Panc1 (cell line): Measurements from ENCODE around the gene TTLL5. TPM values are rescaled to one million over a fixed set of nuclear protein-coding genes. Genes with fewer than 3 reads are reported as not detected.

ENCODE experiments used
- ATAC-seq: fragments of 200-7000 bp; cut with Tn5 transposase; 2 replicates; pipeline ENCODE4 v1.9.1; 2020; ENCODE audit warnings: mild to moderate bottlenecking, moderate library complexity
- BruUV-seq: library from RNA; stranded (reverse); fragments of 400-500 nt; replicated peaks from 2 replicates; lab custom pipeline; 2021; lab: Mats Ljungman, UMichigan
- CTCF ChIA-PET: fragments of 300-600 bp; sonication (Branson Sonifier 250); formaldehyde crosslinking; loops from one replicate; lab custom pipeline; 2022; ENCODE audit warnings: antibody characterized with exemption; lab: Charles Lee
- POLR2A ChIA-PET: fragments of 300-600 bp; sonication (Branson Sonifier 250); formaldehyde crosslinking; loops from one replicate; lab custom pipeline; 2022; ENCODE audit warnings: antibody characterized with exemption; lab: Charles Lee
- DNase-seq: peaks from one replicate; pipeline ENCODE4 v3.0.0-alpha.2; 2010; ENCODE audit warnings: low read depth, low spot score
- H3K27ac ChIP-seq: 2 replicates; pipeline ENCODE4 v1.5.1; 2011; ENCODE audit warnings: mild to moderate bottlenecking, low read length, inconsistent platforms
- H3K27me3 ChIP-seq: fragments of 200-500 bp; sonication (Bioruptor generic); 2 replicates; pipeline ENCODE4 v1.6.0; 2014; ENCODE audit warnings: low read length, inconsistent platforms; ENCODE audit not compliant: control insufficient read depth, insufficient read depth
- H3K36me3 ChIP-seq: fragments of 200-500 bp; sonication (Bioruptor generic); 2 replicates; pipeline ENCODE4 v1.5.1; 2014; ENCODE audit warnings: inconsistent platforms, mild to moderate bottlenecking, low read length, moderate library complexity; ENCODE audit not compliant: control insufficient read depth, insufficient read depth
- H3K4me1 ChIP-seq: 2 replicates; pipeline ENCODE4 v1.5.1; 2011; ENCODE audit warnings: inconsistent platforms, mild to moderate bottlenecking, low read length, moderate library complexity; ENCODE audit not compliant: control insufficient read depth, insufficient read depth
- H3K4me3 ChIP-seq, 2 experiments: 2 replicates each; pipeline ENCODE4 v1.5.1; 2011 to 2012; ENCODE audit warnings: low read depth in 2 of 2, low read length in 2 of 2, mild to moderate bottlenecking in 2 of 2, inconsistent platforms in 1 of 2, moderate library complexity in 1 of 2
- H3K9me3 ChIP-seq: fragments of 200-500 bp; sonication (Bioruptor generic); 2 replicates; pipeline ENCODE4 v1.5.1; 2014; ENCODE audit warnings: low read depth, mild to moderate bottlenecking, inconsistent platforms, low read length, moderate library complexity; ENCODE audit not compliant: control insufficient read depth, insufficient read depth
- CTCF ChIP-seq: fragments of 450-650 bp; IDR thresholded peaks from 2 replicates; pipeline ENCODE4 v1.5.1; 2017; ENCODE audit warnings: mild to moderate bottlenecking
- POLR2AphosphoS5 ChIP-seq: IDR thresholded peaks from 2 replicates; pipeline ENCODE4 v1.6.1; 2012; ENCODE audit warnings: mild to moderate bottlenecking, low read depth, low read length, moderate library complexity
- SIN3A ChIP-seq: IDR thresholded peaks from 2 replicates; pipeline ENCODE4 v1.6.1; 2012; ENCODE audit warnings: low read depth, mild to moderate bottlenecking, low read length, moderate library complexity, borderline replicate concordance; ENCODE audit not compliant: insufficient read depth
- TCF7L2 ChIP-seq: IDR thresholded peaks from 2 replicates; pipeline ENCODE4 v1.6.1; 2011; ENCODE audit warnings: mild to moderate bottlenecking, low read depth, low read length, inconsistent platforms
- in situ Hi-C: cut with HindIII; loops from 2 replicates; pipeline ENCODE4 v1.10.0; 2016; ENCODE audit warnings: low sequenced_read_pairs, low pct_unique_long_range_greater_than_20kb
- intact Hi-C: fragments of 100-400 bp; cut with micrococcal nuclease; formaldehyde crosslinking; loops from one replicate; pipeline ENCODE4 v1.10.0; 2022; ENCODE audit not compliant: unreplicated experiment
- total RNA-seq: library from RNA; stranded (reverse); gene quantifications from one replicate; pipeline ENCODE4 v1.2.1, GENCODE V29; 2021; ENCODE audit not compliant: unreplicated experiment
- TF ChIP-seq, protein P1 (sequence below), 2 experiments: IDR thresholded peaks; 2 replicates each; pipeline ENCODE4 v1.6.1; 2011 to 2012; ENCODE audit warnings: low read depth in 2 of 2, control low read depth in 1 of 2, low read length in 1 of 2, mild to moderate bottlenecking in 1 of 2, moderate library complexity in 1 of 2; ENCODE audit not compliant: insufficient read depth in 1 of 2

The TTLL5 gene
- total RNA-seq, 1 experiment from 2014 or later = 23.5 TPM

DNA sequence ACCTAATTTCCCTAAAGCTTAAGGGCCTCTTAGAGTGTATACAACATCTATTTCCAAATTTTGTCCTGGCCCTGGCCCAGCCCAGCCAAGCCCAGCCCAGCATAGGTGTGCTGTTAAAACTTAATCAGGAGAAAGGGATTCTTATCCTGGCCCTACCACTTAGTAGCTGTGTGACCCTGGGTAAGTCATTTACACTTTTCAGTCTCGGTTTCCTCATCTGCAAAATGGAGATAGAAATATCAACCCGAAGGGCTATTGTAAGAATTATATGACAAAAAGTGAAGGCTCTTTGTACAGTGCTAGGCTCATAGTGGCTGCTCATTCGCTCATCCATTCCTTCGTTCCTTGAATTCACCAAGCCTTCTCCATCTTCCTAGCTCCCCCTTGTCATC, 812 bp upstream of the TTLL5 start:
- Histone ChIP-seq H3K9me3 (no peaks in the 10 kb centered on the region), H3K27me3 (no peaks in the 10 kb centered on the region), H3K27ac (peak overlapping the region; percentile 89), H3K36me3 (peaks cover 3% of the 10 kb centered on the region; the same call in 1 of the 2 replicates), H3K4me1 (peaks cover 5% of the 10 kb centered on the region; the same call in 1 of the 2 replicates), H3K4me3 (peak overlapping the region; percentile 94 to 97)
- in situ Hi-C loops (no loop called here), intact Hi-C loops (no loop called here)
- DNase-seq = no peak
- ATAC-seq = no peak
- no peak for TF ChIP-seq CTCF
- no peak for TF ChIP-seq SIN3A
- TF ChIP-seq, protein P1, sequence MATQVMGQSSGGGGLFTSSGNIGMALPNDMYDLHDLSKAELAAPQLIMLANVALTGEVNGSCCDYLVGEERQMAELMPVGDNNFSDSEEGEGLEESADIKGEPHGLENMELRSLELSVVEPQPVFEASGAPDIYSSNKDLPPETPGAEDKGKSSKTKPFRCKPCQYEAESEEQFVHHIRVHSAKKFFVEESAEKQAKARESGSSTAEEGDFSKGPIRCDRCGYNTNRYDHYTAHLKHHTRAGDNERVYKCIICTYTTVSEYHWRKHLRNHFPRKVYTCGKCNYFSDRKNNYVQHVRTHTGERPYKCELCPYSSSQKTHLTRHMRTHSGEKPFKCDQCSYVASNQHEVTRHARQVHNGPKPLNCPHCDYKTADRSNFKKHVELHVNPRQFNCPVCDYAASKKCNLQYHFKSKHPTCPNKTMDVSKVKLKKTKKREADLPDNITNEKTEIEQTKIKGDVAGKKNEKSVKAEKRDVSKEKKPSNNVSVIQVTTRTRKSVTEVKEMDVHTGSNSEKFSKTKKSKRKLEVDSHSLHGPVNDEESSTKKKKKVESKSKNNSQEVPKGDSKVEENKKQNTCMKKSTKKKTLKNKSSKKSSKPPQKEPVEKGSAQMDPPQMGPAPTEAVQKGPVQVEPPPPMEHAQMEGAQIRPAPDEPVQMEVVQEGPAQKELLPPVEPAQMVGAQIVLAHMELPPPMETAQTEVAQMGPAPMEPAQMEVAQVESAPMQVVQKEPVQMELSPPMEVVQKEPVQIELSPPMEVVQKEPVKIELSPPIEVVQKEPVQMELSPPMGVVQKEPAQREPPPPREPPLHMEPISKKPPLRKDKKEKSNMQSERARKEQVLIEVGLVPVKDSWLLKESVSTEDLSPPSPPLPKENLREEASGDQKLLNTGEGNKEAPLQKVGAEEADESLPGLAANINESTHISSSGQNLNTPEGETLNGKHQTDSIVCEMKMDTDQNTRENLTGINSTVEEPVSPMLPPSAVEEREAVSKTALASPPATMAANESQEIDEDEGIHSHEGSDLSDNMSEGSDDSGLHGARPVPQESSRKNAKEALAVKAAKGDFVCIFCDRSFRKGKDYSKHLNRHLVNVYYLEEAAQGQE (IDR thresholded peaks at IDR 0.05; ENCODE audit: insufficient read depth in 1 of 2, low read depth in 2 of 2, low read length in 1 of 2) = no peak
- no peak for TF ChIP-seq POLR2AphosphoS5
- no peak for TF ChIP-seq TCF7L2
- CTCF ChIA-PET = no interaction called here
- POLR2A ChIA-PET = interaction anchor here (0.6 kb wide), 1 partner anchor 226 kb away, joined by 10 read pairs; no protein-coding TSS in a partner anchor
- TSS peak; percentile 91 for BruUV-seq

GRCh38 chr14:75661499-75661814, 411 bp downstream of the TTLL5 start:
- Histone ChIP-seq H3K4me3 (peak overlapping the region; percentile 94 to 97), H3K36me3 (peaks cover 3% of the 10 kb centered on the region; the same call in 1 of the 2 replicates), H3K9me3 (no peaks in the 10 kb centered on the region), H3K27ac (peak overlapping the region; percentile 79), H3K4me1 (peaks cover 5% of the 10 kb centered on the region; the same call in 1 of the 2 replicates), H3K27me3 (no peaks in the 10 kb centered on the region)
- DNase-seq = no peak
- TF ChIP-seq CTCF (no peak), POLR2AphosphoS5 (no peak), SIN3A (no peak)
- ATAC-seq = peak; percentile 14; the same call in 1 of the 2 replicates
- in situ Hi-C loops = no loop called here
- ChIA-PET POLR2A (interaction anchor here (0.6 to 0.8 kb wide), 4 partner anchors 63 to 367 kb away, joined by 3 to 5 read pairs (median 4); no protein-coding TSS in a partner anchor), CTCF (no interaction called here)
- intact Hi-C loops = no loop called here
- BruUV-seq = no TSS peak
